K562 (cell line): ENCODE data around the gene PCBP4.

Experiments
- CBX5 ChIP-seq: IDR thresholded peaks from 2 replicates; pipeline ENCODE4 v1.6.1; 2014; ENCODE audit warnings: low read depth, borderline replicate concordance
- CHD2 ChIP-seq: IDR thresholded peaks from 2 replicates; pipeline ENCODE4 v1.6.1; 2011; ENCODE audit warnings: low read depth, low read length
- CREM ChIP-seq: IDR thresholded peaks from 2 replicates; pipeline ENCODE4 v1.6.1; 2014; ENCODE audit warnings: antibody characterized with exemption, low read depth
- ELF2 ChIP-seq: fragments of 250-450 bp; sonication (Bioruptor Pico); IDR thresholded peaks from 2 replicates; pipeline ENCODE4 v1.5.0; 2021; ENCODE audit warnings: mild to moderate bottlenecking
- FOXJ3 ChIP-seq: sonication (generic); formaldehyde crosslinking; IDR thresholded peaks from 2 replicates; pipeline ENCODE4 v1.4.0; 2020; ENCODE audit warnings: mild to moderate bottlenecking, missing genetic modification reagents
- MTA3 ChIP-seq: fragments of 450-650 bp; formaldehyde crosslinking; IDR thresholded peaks from 2 replicates; pipeline ENCODE4 v1.6.1; 2017; ENCODE audit warnings: mild to moderate bottlenecking, borderline replicate concordance
- SRSF1 ChIP-seq: fragments of 200-400 bp; formaldehyde crosslinking; IDR thresholded peaks from 2 replicates; pipeline ENCODE4 v1.6.1; 2017; ENCODE audit warnings: mild to moderate bottlenecking, low read depth, low read length, moderate library complexity
- TGIF2 ChIP-seq: sonication (generic); formaldehyde crosslinking; IDR thresholded peaks from 2 replicates; pipeline ENCODE4 v1.8.1; 2022; ENCODE audit warnings: mild to moderate bottlenecking, missing genetic modification reagents, moderate library complexity
- TF ChIP-seq, protein P1 (sequence below), 2 experiments: fragments of 450-650 bp in 1 of 2; IDR thresholded peaks; 2 replicates each; pipeline ENCODE4 v1.6.1; 2011 to 2017; ENCODE audit warnings: low read depth in 2 of 2, antibody characterized with exemption in 1 of 2, borderline replicate concordance in 1 of 2, low read length in 1 of 2, mild to moderate bottlenecking in 1 of 2, mixed read lengths in 1 of 2; ENCODE audit not compliant: control insufficient read depth in 1 of 2
- TF ChIP-seq, protein P2 (sequence below), 3 experiments: IDR thresholded peaks in 2 of 3; conservative IDR thresholded peaks in 1 of 3; 2 replicates each; pipeline ENCODE4 v1.5.1; 2011 to 2012; ENCODE audit warnings: low read length in 3 of 3, mild to moderate bottlenecking in 3 of 3, control low read depth in 2 of 3, improper control_type of control experiment in 1 of 3, inconsistent platforms in 1 of 3, low read depth in 1 of 3, mixed read lengths in 1 of 3, moderate library complexity in 1 of 3; ENCODE audit not compliant: insufficient read depth in 2 of 3

DNA sequence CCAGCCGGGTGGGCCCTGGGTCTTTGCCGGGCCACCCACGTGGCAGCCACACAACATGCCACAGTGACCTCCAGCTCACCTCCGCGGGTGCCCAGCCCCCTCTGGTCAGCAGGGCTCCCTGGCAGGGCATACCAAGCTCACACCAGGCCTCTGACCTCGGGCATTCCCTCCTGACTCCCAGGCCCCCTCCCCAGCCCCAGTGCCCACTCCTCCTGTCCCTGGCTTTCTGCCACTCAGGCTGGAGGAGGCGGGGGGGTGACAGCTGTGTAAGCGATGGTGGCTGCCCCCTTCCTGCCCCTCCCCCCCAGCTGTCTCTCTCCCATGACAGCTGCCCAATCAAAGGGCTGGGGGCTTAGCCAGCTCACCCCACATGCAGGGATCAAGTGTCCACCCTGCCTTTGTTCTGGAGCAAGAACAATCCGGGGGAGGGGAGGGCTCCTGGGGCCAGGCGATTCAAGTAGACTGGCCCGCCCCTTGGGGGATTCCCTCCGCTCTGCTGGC is 3.3 kb downstream of the PCBP4 start:
- no peak for TF ChIP-seq CBX5
- no peak for TF ChIP-seq TGIF2 (CRISPR knock-in tag)
- TF ChIP-seq ELF2 (CRISPR knock-in tag), result no peak
- TF ChIP-seq CREM, result no peak
- TF ChIP-seq MTA3, result no peak
- TF ChIP-seq, protein P1, sequence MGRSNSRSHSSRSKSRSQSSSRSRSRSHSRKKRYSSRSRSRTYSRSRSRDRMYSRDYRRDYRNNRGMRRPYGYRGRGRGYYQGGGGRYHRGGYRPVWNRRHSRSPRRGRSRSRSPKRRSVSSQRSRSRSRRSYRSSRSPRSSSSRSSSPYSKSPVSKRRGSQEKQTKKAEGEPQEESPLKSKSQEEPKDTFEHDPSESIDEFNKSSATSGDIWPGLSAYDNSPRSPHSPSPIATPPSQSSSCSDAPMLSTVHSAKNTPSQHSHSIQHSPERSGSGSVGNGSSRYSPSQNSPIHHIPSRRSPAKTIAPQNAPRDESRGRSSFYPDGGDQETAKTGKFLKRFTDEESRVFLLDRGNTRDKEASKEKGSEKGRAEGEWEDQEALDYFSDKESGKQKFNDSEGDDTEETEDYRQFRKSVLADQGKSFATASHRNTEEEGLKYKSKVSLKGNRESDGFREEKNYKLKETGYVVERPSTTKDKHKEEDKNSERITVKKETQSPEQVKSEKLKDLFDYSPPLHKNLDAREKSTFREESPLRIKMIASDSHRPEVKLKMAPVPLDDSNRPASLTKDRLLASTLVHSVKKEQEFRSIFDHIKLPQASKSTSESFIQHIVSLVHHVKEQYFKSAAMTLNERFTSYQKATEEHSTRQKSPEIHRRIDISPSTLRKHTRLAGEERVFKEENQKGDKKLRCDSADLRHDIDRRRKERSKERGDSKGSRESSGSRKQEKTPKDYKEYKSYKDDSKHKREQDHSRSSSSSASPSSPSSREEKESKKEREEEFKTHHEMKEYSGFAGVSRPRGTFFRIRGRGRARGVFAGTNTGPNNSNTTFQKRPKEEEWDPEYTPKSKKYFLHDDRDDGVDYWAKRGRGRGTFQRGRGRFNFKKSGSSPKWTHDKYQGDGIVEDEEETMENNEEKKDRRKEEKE (IDR thresholded peaks at IDR 0.05; ENCODE audit: borderline replicate concordance in 1 of 2, control insufficient read depth in 1 of 2, low read depth in 2 of 2, low read length in 1 of 2), result no peak
- no peak for TF ChIP-seq CHD2
- no peak for TF ChIP-seq FOXJ3 (CRISPR knock-in tag)
- no peak for TF ChIP-seq SRSF1
- TF ChIP-seq, protein P2, sequence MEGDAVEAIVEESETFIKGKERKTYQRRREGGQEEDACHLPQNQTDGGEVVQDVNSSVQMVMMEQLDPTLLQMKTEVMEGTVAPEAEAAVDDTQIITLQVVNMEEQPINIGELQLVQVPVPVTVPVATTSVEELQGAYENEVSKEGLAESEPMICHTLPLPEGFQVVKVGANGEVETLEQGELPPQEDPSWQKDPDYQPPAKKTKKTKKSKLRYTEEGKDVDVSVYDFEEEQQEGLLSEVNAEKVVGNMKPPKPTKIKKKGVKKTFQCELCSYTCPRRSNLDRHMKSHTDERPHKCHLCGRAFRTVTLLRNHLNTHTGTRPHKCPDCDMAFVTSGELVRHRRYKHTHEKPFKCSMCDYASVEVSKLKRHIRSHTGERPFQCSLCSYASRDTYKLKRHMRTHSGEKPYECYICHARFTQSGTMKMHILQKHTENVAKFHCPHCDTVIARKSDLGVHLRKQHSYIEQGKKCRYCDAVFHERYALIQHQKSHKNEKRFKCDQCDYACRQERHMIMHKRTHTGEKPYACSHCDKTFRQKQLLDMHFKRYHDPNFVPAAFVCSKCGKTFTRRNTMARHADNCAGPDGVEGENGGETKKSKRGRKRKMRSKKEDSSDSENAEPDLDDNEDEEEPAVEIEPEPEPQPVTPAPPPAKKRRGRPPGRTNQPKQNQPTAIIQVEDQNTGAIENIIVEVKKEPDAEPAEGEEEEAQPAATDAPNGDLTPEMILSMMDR (IDR thresholded peaks at IDR 0.05 in 2 of 3, conservative IDR thresholded peaks at IDR 0.05 in 1 of 3; ENCODE audit: insufficient read depth in 2 of 3, low read depth in 1 of 3, low read length in 3 of 3), result no peak
